GM18505 (cell line): Measurements from ENCODE around the gene HLF.

ENCODE experiments used
- ATAC-seq: cut with Tn5 transposase; IDR thresholded peaks from one replicate; pipeline ENCODE4 v1.9.1; 2021; ENCODE audit not compliant: unreplicated experiment
- POLR2A ChIP-seq: IDR thresholded peaks from 4 replicates; pipeline ENCODE4 v1.6.1; 2011; ENCODE audit warnings: borderline replicate concordance; ENCODE audit not compliant: insufficient read depth, insufficient read length; ENCODE audit errors: extremely low read depth

Gene HLF

DNA sequence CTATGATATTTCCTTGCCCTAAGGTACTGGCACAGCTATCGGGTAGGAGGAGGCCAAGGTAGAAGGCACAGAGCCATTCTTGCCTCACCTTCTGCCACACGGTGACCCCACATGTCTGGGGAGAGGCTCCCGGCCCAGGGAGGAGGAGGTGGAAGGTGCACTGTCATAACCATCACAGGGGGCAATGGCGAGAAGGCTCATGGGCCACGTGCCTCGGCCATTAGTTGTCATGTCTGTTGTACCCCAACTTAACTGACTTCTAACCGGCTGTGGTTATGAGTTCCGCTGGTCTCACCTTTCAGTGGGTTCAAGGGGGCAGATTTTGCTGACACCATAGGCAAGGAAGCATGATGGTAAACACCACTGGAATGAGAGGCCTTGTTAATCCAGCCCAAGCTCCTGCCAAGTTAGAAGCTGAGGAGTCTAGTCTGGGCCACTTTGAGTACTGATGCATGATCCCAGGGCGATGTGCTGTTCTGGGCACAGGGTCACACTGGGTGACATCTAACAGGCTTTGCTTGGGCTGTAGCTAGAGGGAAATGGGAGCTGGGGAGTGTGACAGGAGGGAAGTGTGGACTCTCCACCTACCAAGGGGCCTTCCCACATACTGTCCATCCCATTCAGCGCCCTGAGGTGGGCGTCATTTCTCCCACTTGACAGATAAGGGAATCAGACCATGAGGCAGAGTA is 39.6 kb downstream of the HLF start:
- TF ChIP-seq POLR2A, result no peak
- no peak for ATAC-seq

DNA sequence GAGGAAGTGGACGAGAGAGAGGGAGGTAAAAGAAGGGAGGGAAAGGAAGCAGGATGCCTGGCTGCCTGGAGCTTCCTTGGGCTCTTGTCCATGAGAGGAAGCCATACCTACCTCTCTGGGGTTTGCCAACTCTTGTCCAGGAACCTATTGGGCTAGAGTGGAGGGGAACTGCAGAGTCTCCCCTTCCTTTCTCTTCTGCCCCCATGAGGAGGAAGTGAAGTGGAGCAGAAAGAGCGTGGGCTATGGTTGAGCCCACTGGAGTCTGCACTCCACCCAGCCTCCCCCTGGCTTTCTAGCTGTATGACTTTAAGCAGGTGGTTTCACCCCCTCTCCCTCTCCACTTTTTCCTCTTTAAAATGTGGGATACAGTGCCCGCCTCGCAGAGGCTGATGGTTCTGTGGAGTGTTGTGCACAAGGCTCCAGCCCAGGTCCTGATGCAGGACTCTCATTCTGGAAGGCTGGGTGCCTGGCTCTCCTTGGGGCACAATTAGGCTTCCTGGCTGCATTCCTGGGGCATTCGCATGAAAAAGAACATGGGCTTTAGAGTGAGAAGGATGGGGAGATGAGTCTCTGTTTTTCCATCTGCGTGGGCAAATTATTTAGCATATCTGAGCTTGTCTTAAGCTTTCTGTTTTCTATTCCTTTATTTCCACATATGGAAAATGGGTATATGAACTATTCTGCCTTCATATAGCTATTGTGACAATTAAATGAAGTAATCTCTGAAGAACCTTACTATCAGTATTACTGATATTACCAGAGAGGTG is 40.7 kb downstream of the HLF start:
- ATAC-seq, result no peak
- no peak for TF ChIP-seq POLR2A

DNA sequence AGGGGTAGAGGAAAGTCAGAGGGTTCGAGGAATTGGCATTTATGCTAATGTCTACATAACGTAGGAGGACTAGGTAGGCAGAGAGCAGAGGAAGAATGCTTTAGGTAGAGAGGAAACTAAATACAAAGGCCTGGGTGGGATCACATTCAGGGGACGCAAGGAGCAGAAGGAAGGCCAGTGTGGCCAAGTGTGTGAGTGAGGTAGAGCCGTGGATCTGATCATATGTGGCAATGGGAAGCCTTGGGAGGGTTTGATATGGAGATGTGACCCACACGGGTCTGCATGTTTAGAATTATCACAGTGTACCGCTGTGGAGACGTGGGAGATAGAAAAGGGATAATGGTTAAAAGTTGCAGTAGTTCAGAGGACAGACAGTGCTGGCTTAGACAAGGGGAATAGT is 43.1 kb downstream of the HLF start:
- no peak for TF ChIP-seq POLR2A
- no peak for ATAC-seq

DNA sequence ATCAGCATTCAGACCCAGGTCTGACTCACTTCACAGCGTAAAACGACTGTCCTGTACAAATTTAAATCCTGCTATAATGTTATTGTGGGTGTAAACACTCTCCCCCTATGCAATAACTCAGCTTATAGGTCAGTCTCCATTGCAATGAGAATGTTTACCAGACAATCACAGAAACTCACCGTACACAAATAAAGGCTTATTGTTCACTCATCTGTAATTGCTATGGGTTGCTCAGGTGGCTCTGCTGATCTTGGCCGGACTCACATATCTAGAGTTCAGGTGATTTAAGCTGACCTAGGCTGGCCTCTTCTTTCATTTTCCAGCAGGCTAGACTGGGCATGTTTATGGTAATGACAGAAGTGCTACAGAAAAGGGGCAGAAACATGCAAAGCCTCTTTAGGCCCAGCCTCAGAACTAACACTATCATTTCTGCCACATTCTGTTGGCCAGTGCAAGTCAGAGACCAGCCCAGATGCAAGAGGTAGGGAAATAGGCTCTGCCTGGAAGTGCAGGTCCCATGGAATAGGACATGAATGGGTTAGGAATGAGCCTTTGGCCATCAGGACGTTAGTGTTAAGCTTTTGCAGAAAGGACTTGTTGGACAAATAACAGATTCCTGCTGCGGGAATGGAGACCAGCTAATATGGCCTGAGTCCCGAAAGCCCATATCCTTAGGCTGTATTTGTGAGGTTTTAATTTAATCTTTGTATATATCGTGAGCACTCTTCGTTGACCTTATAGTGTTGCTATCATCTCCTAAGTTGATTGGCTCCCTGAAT is 44.0 kb downstream of the HLF start:
- TF ChIP-seq POLR2A, result no peak
- no peak for ATAC-seq

DNA sequence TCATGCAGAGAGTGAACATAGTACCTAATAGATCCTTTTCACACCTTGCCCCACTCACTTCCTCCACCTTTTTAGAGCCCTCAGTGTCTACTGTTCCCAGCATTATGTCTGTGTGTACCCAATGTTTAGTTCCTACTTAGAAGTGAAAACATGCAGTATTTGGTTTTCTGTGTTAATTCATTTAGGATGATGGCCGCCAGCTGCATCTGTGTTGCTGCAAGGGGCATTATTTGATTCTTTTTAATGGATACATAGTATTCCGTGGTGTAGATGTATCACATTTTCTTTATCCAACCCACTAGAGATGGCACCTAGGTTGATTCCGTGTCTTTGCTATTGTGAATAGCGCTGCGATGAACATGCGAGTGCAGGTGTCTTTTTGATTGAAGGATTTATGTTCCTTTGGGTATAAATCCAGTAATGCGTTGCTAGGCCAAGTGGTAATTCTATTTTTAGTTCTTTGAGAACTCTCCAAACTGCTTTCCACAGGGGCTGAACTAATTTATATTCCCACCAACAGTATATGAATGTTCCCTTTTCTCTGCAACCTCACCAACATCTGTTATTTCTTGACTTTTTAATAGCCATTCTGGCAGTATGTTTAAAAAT is 47.1 kb downstream of the HLF start:
- no peak for TF ChIP-seq POLR2A
- ATAC-seq, result no peak

DNA sequence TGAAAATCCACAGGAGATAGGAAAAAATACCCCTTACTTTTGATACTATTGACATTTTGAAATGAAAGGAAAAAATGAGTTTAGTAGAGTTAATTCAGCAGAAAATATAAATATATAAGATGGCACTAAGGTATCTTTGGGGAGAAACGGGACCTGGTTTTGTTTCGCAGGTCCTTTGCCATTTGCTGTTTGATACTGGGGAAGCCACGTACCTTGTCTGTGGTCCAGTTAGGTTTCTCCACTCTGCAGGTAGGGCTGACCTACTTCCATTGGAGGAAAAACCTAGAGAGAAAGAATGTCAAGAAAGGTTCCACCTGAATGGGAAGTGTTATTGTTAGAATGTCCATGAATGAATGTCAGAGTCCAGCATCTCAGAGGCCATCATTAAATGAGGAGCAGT is 48.1 kb downstream of the HLF start:
- ATAC-seq, result no peak
- no peak for TF ChIP-seq POLR2A

DNA sequence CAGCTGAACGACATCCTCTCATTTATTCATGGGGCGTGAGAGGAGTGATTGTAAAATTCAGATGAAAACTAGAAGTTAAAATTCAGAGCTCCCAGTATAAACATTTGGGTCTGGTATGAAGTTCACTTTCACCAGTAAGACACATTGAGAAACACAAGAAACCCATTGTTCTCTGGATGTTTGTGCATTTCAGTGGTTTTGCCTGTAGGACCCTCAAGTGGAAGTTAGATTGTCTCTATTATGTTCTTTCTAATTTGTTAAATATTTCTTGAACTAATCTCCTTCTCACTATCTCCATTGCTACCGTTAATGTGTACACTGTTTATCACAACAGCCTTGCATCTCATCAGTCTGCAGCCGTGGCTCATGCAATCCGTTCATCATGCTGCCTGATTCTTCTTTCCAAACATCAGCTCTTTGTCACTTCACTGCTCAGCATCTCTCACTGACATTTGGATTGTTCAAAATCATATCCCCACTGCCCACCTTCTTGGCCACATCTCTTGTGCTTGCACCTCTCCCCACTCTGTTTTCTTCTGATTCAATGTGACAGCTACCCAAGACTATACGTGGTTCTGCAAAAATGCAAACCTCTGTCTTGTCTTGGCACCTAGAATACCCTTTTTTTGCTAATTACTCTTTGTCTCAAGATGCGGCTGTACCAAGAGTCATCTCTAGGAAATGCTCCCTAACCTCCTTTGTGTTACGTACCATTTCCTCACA is 49.5 kb downstream of the HLF start:
- TF ChIP-seq POLR2A, result no peak
- no peak for ATAC-seq

DNA sequence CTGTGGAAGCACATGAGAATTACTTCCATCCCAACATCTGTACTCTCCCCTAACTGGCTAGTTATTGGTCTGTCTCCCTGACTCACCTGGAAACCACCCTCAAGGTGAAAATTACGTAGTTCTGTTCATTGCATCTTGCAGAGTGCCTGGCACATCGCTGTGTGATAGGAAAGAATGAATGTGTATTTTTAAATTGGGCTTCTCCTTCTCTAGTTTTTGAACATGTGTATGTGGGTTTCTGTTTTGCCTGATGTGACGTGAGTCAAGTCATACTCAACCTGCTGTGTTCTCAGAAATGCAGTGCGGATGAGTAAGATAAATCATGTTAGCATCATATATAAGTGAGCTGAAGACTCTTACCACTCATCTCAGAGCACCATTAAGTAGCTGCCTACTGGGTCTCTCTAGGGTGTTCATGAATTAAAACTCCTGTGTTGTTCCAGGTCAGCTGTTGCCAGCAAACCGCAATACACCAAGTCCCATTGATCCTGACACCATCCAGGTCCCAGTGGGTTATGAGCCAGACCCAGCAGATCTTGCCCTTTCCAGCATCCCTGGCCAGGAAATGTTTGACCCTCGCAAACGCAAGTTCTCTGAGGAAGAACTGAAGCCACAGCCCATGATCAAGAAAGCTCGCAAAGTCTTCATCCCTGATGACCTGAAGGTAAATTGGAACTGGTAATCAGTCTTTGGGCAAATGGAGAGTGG is 50.2 kb downstream of the HLF start:
- no peak for TF ChIP-seq POLR2A
- no peak for ATAC-seq

DNA sequence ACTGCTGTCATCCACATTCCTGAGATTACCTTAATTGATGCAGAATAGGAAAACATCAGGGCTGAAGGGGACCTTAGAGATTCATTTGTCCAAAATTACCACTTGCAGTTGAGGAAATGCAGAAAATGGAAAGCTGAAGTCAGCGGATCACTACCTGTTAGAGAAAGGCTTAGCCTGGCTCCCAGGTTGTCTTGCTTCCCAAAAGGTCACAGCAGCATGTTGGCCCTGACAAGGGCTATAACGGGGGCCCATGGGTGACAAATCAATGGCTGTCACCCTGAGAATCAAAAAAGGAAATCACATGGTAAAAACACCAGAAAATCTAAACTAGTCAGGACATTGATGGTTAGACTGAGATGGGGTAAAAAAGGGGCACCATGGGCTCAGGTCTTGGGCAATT is 51.7 kb downstream of the HLF start:
- ATAC-seq, result no peak
- no peak for TF ChIP-seq POLR2A

DNA sequence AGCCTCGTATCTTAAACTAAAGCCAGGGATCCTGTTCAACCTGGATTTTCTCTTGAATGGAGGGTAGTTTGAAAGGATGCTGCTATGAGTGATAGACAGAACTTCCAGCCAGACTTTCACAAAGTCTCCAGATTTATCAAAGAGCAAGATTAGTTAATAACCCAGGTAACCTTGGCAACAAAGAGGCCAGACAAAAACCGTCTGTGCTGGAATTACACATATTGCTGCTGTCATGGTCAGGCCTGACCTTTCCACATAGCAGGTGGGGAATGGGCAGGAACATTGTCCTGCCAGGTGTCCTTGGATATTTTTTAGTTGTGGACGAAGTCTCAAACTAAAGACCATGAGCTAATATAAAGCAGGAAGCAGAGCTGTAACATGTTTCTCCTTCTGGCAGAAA is 52.5 kb downstream of the HLF start:
- no peak for TF ChIP-seq POLR2A
- ATAC-seq, result no peak

DNA sequence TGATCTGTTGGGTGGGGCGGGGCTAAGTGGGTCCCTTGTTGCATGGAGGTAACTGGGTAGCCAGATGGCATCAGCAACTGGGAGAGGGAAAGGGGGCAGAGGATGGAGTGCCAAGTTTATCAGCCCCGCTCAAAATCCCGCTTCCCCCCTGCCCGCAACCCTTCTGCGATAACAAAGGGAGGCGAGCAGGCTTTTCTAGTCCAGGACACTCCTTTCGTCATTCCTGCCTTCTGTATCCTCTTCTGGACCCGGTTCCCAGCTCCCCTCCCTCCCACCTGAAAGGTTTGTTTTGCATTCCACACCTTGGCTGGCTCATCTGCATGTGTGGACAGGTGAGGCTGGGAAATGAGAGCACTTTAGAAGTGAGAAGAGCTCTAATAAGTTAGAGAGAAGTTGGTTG is 53.3 kb downstream of the HLF start:
- TF ChIP-seq POLR2A, result no peak
- ATAC-seq, result no peak
